Measurements from ENCODE around the gene P2RY2.

- TF ChIP-seq CTCF (IDR thresholded peaks at IDR 0.05), result no peak
- no peak for TF ChIP-seq POLR2A (IDR thresholded peaks at IDR 0.05)
Observed at GRCh38 chr11:73268671-73269271, 50.7 kb downstream of the P2RY2 start.

All from tibial nerve (tissue), 3 donors.